HTERT RPE-1 (cell line): ENCODE measurements around the gene MYO1E.
"Not testable (repeated sequence)": the region's sequence is repeated elsewhere in the genome, so short reads cannot be mapped to it uniquely, and the experiment has no call there.

Experiments
- in situ Hi-C: fragments of 300-500 bp; cut with MboI; formaldehyde crosslinking; loops from 4 replicates; pipeline ENCODE4 v1.14.3; 2020; ENCODE audit warnings: low sequenced_read_pairs

The MYO1E gene

GRCh38 chr15:59387196-59387878, 14.7 kb upstream of the MYO1E start:
- in situ Hi-C loops, result not testable (repeated sequence)

- in situ Hi-C loops, result no loop called here
Measured at GRCh38 chr15:59385171-59385570, 12.5 kb upstream of the MYO1E start.

- in situ Hi-C loops, result no loop called here
Measured at GRCh38 chr15:59384507-59384906, 11.8 kb upstream of the MYO1E start.

- in situ Hi-C loops, result no loop called here
Measured at GRCh38 chr15:59380902-59381610, 8.4 kb upstream of the MYO1E start.

GRCh38 chr15:59379531-59379930, 6.9 kb upstream of the MYO1E start:
- in situ Hi-C loops, result no loop called here

GRCh38 chr15:59378855-59379254, 6.2 kb upstream of the MYO1E start:
- in situ Hi-C loops, result no loop called here

GRCh38 chr15:59377924-59378323, 5.3 kb upstream of the MYO1E start:
- in situ Hi-C loops, result no loop called here

- in situ Hi-C loops, result no loop called here
Measured at GRCh38 chr15:59376733-59377132, 4.1 kb upstream of the MYO1E start.

- in situ Hi-C loops, result no loop called here
Measured at GRCh38 chr15:59373215-59373614, 544 bp upstream of the MYO1E start.

- in situ Hi-C loops, result no loop called here
Measured at GRCh38 chr15:59371458-59372351, 966 bp downstream of the MYO1E start.

- in situ Hi-C loops, result no loop called here
Measured at GRCh38 chr15:59369597-59369996, 3.1 kb downstream of the MYO1E start.

- in situ Hi-C loops, result no loop called here
Measured at GRCh38 chr15:59367022-59367451, 5.6 kb downstream of the MYO1E start.

- in situ Hi-C loops, result no loop called here
Measured at GRCh38 chr15:59366333-59367021, 6.2 kb downstream of the MYO1E start.

- in situ Hi-C loops, result no loop called here
Measured at GRCh38 chr15:59364248-59364647, 8.4 kb downstream of the MYO1E start.

GRCh38 chr15:59362331-59362730, 10.3 kb downstream of the MYO1E start:
- in situ Hi-C loops, result no loop called here

- in situ Hi-C loops, result no loop called here
Measured at GRCh38 chr15:59360896-59361295, 11.8 kb downstream of the MYO1E start.

- in situ Hi-C loops, result no loop called here
Measured at GRCh38 chr15:59360305-59360704, 12.4 kb downstream of the MYO1E start.

- in situ Hi-C loops, result no loop called here
Measured at GRCh38 chr15:59355730-59356129, 16.9 kb downstream of the MYO1E start.

GRCh38 chr15:59354417-59355031, 18.1 kb downstream of the MYO1E start:
- in situ Hi-C loops, result no loop called here

GRCh38 chr15:59353994-59354416, 18.7 kb downstream of the MYO1E start:
- in situ Hi-C loops, result no loop called here
